ENCODE results near the gene UPP2.

The UPP2 gene

DNA sequence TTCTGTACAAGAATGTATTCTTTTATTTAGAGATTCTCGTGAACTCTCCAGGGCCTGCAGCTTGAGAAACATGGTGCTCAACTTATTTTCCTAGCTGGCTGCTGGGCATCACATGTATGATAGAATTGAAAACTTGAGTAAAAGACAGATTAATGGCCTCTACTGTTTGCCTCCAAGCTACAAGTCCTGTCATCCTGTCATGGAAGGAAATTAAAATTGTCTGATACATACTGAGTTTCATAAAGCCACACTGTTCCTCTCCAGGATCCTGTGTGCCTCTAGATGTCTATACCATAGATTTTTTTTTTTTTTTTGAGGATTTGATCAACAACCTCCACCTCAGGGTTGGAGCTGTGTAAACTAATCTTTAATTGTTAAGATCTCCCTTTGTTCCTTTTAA lies 38.5 kb downstream of the UPP2 start:
- DNase-seq (ENCODE audit: low read depth, low spot score), result no peak

- DNase-seq (ENCODE audit: low read depth, low spot score), result no peak
Measured at GRCh38 chr2:158142165-158142564, 40.5 kb downstream of the UPP2 start.

- peak; percentile 29 for DNase-seq (ENCODE audit: low read depth, low spot score)
Measured at GRCh38 chr2:158142568-158143332, 41.1 kb downstream of the UPP2 start.

DNA sequence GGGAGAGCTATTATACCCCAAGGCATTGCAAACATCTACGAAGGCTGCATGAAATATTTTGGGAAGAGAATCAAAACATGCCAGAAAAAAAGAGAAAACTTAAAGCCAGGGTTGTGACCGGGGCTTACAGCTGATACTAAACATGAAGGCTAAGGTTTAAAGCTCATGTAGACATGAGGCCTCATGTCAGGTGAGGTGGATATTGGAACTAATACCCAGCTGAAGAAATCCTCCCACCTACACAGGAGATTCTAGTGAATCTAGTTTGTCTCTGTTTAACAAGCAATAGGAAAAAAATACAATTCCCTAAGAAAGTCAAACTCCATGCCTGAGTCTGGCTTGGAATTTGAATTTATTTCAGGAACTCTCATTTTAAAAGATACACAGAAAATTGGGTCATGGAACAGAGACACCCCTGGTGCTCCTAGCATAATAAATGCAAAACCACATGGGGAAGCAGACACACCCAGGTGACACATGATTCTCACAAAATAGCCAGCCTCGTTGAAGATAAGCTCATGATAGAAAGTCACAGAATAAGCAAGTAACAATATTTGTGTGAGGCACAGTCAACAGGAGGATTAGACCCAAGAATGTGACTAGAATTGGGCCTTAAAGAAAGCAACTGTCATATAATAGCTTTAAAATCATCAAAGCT lies 42.2 kb downstream of the UPP2 start:
- no peak for DNase-seq (ENCODE audit: low read depth, low spot score)

DNA sequence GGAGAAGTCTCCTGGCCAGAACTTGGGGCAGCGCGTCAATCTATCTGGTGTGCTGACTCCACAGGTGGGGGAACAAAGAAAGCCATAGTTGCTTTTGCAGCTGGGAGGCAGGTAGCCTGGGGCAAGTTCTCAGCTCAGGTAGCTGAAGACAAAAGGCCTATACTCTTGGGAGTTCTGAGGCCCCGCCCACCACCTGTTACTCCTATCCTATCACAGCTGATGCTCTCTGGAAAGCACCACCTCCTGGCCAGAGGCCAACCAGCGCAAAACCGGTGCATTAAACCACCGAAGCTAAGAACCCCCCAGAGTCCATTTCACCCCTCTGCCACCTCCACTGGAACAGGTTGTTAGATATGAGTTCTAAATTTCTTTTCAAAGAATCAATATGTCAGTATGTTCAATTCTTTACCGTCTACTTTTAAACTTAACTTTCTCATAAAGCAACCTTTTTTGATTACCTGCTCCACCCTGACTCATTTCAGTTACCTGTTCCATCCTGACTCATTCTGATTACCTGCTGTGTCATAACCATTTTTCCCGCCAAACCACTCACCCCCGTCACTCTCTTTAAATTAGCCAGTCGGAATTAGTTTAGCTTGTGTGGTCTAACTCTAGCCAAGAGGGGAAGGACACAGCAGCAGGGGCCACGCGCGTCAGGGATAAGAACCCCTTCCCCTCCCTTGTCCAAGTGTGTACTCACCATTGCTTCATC lies 43.4 kb downstream of the UPP2 start:
- no peak for DNase-seq (ENCODE audit: low read depth, low spot score)

DNA sequence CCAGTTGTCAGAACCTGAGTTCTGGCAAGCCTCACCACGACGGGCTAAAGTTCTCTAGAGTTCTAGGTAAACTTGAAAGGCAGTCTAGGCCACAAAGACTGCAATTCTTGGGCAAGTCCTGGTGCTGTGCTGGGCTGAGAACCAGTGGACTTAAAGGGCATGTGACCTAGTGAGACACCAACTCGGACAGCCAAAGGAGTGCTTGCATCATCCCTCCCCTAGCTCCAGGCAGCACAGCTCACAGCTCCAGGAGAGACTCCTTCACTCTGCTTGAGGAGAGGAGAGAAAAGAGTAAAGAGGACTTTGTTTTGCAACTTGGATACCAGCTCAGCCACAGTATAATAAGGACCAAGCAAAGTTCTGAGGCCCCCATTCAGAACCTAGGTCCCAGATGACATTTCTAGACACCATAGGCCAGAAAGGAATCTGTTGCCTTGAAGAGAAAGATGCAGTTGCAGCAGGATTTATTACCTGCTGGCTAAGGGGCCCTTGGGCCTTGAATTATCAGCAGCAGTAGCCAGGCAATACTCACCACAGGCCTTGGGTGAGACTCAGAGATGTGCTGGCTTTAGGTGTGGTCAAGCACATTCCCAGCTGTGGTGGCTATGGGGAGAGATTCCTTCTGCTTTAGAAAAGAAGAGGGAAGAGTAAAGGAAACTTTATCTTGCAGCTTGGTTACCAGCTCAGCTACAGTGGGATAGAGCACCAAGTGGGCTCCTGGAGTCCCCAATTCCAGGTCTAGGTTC lies 51.8 kb downstream of the UPP2 start:
- no peak for DNase-seq (ENCODE audit: low read depth, low spot score)

- DNase-seq (ENCODE audit: low read depth, low spot score), result no peak
Measured at GRCh38 chr2:158154596-158154995, 52.9 kb downstream of the UPP2 start.

GRCh38 chr2:158172719-158173118 lies 71.0 kb downstream of the UPP2 start:
- no peak for DNase-seq (ENCODE audit: low read depth, low spot score)

GRCh38 chr2:158174495-158174894 lies 72.8 kb downstream of the UPP2 start:
- no peak for DNase-seq (ENCODE audit: low read depth, low spot score)

- no peak for DNase-seq (ENCODE audit: low read depth, low spot score)
Measured at GRCh38 chr2:158174956-158175355, 73.3 kb downstream of the UPP2 start.

- DNase-seq (ENCODE audit: low read depth, low spot score), result no peak
Measured at GRCh38 chr2:158178646-158179045, 77.0 kb downstream of the UPP2 start.

DNA sequence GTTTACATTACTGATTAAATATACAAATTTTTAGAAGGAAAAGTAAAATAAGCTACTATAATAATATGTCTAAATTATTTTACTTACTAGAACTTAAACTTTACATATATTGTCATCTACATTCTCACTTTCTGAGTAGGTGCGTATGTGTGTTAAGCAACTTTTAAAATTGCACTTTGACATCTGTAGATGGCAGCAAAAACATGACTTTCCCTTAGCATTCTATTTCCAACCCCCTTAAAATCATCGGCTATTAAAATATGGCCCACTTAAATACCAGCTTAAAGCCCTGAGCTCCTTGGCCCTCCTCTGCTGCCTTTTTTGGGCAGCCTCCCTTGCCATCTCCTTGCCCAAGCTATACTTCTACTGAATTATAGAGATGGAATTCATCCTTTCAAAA lies 78.0 kb downstream of the UPP2 start:
- peak; percentile 39 for DNase-seq (ENCODE audit: low read depth, low spot score)

DNA sequence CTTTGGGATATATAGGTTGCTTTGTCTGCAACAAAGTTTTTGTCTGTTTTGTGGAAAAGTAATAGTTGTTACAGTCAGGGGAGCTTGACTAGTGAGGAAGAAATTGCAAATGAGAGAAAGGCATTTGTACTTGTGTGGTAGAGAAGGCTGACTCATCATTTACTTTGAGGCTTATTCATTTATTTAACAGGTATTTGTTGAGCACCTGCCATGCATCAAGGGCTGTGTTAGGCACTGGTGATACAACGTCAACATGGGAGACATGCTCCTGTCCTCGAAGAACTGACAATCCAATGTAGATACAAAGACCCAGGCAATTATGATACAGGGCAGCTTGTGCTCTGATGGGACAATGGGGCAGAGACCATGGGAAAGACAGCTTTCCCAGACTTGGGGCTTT lies 79.5 kb downstream of the UPP2 start:
- peak; percentile 25 for DNase-seq (ENCODE audit: low read depth, low spot score)

DNA sequence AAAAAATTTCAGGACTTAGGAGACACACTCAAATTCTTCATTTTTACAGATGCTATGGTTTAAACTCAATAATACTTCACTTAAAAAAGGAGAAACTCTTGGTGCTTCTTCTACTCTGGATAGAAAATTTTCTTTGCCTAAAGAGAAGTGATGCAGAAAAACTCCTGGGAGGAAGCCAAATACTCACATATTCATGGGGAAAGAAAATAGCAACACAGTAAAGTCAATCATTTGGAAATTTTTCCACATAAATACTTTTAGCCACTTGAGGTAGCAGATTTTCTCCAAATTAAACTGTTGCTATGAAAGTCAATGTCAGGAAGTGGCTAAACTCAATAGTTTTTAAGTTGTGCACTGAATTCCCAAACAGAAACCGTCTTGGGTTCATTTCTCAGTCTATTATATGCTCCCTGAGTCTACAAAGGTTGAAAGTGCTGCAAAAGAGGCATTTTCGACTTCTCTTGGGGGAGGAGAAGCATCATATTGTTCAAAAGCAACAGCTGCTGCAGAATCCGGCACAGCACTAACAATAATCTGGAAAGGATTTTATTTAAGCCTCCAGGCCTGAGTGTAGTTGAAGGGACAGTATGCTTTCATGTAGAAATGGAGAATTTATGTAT lies 81.1 kb downstream of the UPP2 start:
- DNase-seq (ENCODE audit: low read depth, low spot score), result peak; percentile 71

DNA sequence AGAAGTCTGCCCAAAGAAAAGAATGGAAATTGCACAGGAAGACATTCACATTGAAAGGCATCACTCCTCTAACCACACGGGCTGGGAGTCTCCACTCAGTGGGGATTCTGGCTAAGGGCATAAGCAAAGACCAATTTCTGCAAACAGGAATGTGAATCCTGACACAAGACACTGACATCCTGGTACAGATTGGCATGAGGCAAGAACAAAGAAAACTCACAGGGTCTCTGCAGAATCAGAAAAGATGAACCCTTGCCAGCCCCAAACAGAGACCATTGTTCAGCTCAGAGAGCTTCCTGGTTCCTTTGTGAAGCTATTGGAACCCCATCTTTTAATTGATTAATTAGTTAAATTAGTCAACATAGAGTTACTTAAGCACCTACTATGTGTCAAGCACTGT lies 82.3 kb downstream of the UPP2 start:
- no peak for DNase-seq (ENCODE audit: low read depth, low spot score)

GRCh38 chr2:158184556-158185343 lies 83.1 kb downstream of the UPP2 start:
- DNase-seq (ENCODE audit: low read depth, low spot score), result peak; percentile 58

Data from astrocyte of the hippocampus (primary cell).